Endothelial cell of hepatic sinusoid (primary cell): ENCODE data around the gene LRRC36.

Source experiments
- in situ Hi-C: cut with HindIII; loops from 2 replicates; pipeline ENCODE4 v1.10.0; 2017; ENCODE audit warnings: low sequenced_read_pairs

LRRC36 gene

GRCh38 chr16:67294171-67294757, 32.4 kb upstream of the LRRC36 start:
- in situ Hi-C loops = loop anchor here (5.0 kb wide), 1 partner anchor 57 kb away; no protein-coding TSS in a partner anchor

- in situ Hi-C loops = loop anchor here (5.0 kb wide), 1 partner anchor 58 kb away; no protein-coding TSS in a partner anchor
Observed at GRCh38 chr16:67294938-67295361, 31.7 kb upstream of the LRRC36 start.

- in situ Hi-C loops = no loop called here
Observed at GRCh38 chr16:67296420-67296819, 30.2 kb upstream of the LRRC36 start.

GRCh38 chr16:67298277-67298676, 28.3 kb upstream of the LRRC36 start:
- in situ Hi-C loops = no loop called here

GRCh38 chr16:67299269-67299668, 27.3 kb upstream of the LRRC36 start:
- in situ Hi-C loops = no loop called here

- in situ Hi-C loops = no loop called here
Observed at GRCh38 chr16:67301080-67301782, 25.4 kb upstream of the LRRC36 start.

- in situ Hi-C loops = no loop called here
Observed at GRCh38 chr16:67302076-67302475, 24.5 kb upstream of the LRRC36 start.

GRCh38 chr16:67302970-67303369, 23.6 kb upstream of the LRRC36 start:
- in situ Hi-C loops = no loop called here

- in situ Hi-C loops = no loop called here
Observed at GRCh38 chr16:67304020-67304419, 22.6 kb upstream of the LRRC36 start.

- in situ Hi-C loops = loop anchor here (5.0 kb wide), 1 partner anchor 102 kb away; no protein-coding TSS in a partner anchor
Observed at GRCh38 chr16:67305216-67306071, 21.2 kb upstream of the LRRC36 start.

- in situ Hi-C loops = no loop called here
Observed at GRCh38 chr16:67310561-67310960, 16.1 kb upstream of the LRRC36 start.

- in situ Hi-C loops = no loop called here
Observed at GRCh38 chr16:67311607-67312488, 14.8 kb upstream of the LRRC36 start.

GRCh38 chr16:67312719-67313118, 13.9 kb upstream of the LRRC36 start:
- in situ Hi-C loops = no loop called here

GRCh38 chr16:67317853-67318252, 8.8 kb upstream of the LRRC36 start:
- in situ Hi-C loops = no loop called here

- in situ Hi-C loops = loop anchor here (5.0 kb wide), 1 partner anchor 56 kb away; no protein-coding TSS in a partner anchor
Observed at GRCh38 chr16:67326115-67326471, 522 bp upstream of the LRRC36 start.

- in situ Hi-C loops = loop anchor here (5.0 kb wide), 1 partner anchor 55 kb away; no protein-coding TSS in a partner anchor
Observed at GRCh38 chr16:67327743-67328142, 1.1 kb downstream of the LRRC36 start.

- in situ Hi-C loops = loop anchor here (5.0 kb wide), 1 partner anchor 52 kb away; no protein-coding TSS in a partner anchor
Observed at GRCh38 chr16:67329901-67330300, 3.3 kb downstream of the LRRC36 start.

GRCh38 chr16:67333315-67333714, 6.7 kb downstream of the LRRC36 start:
- in situ Hi-C loops = no loop called here

GRCh38 chr16:67336116-67336515, 9.5 kb downstream of the LRRC36 start:
- in situ Hi-C loops = no loop called here

- in situ Hi-C loops = no loop called here
Observed at GRCh38 chr16:67336648-67337047, 10.0 kb downstream of the LRRC36 start.
